Superior temporal gyrus (tissue), 1 donor: ENCODE results near the gene NECAB3.

ENCODE experiments used
- DNase-seq: peaks from one replicate; pipeline ENCODE4 v3.0.0-alpha.2; 2016; ENCODE audit errors: extremely low spot score

Gene NECAB3

DNA sequence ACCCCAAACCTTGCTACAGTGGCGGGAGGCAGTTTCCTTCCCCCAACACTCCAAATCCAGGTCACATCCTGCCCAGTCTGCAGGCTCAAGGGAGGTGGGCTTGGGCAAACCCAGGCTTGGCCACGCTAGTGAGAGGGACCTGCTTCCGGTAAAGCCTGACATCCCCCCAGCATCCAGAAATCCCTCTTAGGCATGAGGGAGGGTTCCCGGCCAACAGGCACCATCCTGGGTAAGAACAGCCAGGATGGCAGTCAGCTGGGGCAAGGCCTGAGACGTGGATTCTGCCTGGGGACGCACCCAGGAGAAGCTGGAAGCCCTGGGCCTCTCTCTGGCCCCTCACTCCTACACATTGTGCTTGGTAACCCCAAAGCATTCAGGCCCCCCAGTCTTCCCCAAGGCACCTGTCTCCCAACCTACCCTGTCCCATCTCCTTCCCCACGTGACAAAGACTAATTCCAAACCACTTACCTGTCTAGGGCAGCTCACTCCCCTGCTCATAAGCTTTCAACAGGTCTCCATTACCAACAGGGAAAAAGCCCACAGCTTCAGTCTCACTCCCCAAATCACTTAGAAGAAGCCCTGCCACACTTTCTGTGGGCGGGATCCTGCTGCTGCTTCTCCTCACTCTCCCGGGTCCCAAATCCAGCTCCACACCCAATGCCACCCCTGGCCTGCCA, 10.0 kb downstream of the NECAB3 start:
- peak; percentile 16 for DNase-seq

DNA sequence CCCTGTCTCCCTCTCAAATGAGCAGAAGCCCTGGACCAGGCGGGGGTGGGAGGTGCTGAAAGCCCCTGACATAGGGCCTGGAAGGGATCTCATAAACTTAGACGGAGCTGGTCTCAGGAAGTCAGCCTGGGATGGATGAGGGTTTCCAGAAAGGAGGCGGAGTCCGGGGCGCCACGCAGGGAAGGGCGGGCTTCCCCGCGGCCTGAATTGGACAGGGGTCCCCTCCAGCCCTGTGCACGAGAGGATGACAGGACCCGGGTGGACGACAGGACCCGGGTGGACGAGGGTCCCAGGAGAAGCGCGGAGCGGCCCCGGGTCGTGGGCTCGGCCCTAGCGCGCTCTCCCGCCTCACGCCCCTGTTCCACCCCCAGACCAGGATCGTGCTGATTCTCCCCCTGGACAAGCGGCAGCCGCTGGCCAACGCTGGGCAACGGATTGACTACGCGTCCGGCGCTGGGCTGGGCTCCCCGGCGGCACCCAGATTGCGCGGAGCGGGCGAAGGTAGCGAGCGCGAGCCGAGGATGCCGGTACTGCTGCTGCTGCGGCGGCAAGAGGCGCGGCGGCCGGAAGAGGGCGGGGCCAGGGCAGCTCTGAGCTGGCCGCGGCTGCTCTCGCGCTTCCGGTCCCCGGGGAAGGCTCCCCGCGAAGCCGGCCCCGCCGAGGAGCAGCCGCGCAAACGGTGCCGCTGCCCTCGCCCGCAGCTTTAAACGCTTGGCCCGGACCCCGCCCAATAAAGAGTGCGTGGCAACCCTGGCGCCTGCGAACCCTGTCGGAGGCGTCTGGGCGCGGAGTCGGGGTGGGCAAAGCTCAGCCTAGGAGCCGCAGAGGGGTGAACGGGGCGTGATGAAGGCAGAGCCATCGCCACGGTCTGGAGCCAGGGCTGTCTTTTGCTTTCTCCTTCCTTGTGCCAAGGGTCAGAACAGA, 10.8 kb downstream of the NECAB3 start:
- DNase-seq: peak; percentile 77

DNA sequence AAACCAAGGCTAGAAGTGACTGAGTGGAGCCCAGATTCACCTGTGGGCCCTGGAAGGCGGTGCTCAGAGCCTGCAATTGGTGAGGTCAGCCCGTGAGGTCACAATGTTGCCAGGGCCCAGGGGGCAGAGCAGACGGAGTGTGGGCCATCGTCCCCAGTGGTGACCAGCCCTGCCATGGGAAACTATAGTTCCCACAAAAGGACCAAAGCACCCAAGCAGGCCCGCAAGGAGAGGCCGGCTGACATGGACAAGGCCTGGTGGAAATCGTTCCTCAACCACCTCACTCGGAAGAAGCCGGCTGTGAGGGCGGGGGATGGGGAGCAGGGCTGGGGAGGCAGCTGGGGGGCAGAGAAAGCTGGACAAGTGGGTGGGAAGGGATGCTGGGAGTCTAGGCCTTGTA, 12.1 kb downstream of the NECAB3 start, which contains the start of gene C20orf144:
Gene C20orf144 (plus strand): TSS at position 156 of the 400 bp plus-strand sequence. CDS start 19 bp downstream, at position 175.
- no peak for DNase-seq

DNA sequence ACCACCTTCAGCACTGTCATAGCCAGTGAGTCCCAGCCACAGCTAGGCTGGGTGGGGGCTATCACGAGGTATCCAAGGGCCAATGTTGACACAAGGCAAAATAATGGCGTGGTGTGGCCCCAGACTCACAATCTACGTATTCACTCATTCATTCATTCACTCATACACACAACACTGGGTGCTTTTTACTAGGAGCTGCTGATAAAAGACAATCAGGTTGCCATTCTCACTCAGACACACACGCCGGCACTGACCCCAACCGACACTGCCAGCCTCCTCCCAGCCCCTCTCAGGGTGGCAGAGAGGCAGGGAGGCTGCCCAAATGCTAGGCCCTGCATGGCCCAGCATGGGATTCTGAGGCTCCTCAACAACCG, 13.6 kb downstream of the NECAB3 start:
- DNase-seq: no peak

DNA sequence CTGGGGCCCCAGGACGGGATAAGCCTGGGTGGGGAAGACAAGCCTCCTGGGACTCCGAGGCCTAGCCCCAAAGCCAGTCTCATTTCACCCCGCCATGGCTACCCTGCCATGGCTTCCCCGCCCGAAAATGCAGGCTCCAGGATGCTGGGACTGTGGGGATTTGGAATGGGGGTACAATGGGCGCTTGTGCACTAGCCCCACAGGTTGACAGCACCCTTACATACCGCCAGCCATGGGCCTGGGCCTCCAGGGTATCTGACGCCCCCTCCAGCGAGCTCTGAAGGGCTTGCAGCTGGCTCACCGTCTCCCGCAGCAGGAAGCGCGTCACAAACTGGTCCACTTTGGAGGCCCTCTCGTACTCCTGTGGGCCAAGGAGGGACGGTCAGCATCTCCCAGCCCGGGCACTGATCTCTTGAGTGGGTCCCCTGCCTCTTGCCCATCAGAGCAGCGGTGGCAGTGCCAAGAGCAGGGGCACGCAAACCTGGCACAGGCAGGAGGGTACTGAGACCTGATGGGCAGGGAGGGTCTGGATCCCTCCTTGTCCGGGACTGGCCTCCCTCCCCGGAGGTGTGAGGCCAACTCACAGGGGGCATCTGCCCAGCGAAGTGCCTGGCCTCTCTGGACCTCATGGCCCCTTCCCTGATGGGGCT, 14.1 kb downstream of the NECAB3 start:
- no peak for DNase-seq

DNA sequence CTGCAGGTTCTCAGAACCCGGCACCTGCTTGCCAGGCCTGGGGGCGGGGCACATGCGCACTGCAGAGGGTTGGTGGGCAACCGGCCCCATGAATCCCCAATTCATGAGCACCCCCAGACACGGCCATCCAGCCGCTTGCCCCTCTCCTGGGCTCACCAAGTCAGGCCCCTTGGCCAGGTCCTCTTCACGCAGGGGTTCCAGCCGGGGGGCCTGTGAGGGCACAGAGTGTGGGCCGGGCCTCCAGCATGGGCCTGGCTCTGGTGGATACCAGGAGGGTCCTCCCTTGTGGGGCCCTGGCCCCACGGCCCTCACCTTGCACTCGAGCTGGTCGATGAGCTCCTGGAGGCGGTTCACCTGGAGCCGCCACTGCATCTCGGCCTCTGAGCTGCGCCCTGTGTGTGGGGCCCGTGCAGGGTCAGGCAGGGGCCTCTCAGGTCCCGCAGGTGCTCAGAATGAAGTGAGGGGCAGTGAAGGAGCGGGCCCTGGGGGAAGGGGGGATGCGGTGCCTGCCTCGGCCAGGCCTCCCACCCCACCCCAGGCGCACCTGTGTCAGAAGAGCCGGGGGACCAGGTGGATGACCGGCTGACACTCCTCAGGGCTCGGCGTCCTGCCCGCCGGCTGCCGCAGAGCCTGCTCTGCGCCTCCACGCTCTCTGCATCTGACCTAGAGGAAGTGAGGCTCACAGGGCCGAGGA, 14.7 kb downstream of the NECAB3 start:
- DNase-seq: no peak

DNA sequence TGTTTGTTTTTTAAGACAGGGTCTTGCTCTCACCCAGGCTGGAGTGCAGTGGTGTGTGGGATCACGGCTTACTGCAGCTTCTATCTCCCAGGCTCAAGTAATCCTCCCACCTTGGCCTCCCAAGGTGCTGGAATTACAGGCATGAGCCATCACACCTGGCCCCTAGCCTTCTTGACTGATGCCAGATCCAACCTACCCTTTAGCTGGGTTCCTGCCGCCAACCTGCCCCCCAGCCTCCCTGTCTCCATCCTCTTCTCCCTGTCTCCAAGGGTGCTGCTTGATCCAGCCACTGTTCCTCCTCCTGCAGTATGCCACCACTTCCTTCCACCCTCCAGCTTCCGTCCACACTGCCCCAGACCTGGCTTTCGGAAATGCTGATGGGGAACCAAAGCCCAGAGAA, 15.3 kb downstream of the NECAB3 start:
- no peak for DNase-seq

DNA sequence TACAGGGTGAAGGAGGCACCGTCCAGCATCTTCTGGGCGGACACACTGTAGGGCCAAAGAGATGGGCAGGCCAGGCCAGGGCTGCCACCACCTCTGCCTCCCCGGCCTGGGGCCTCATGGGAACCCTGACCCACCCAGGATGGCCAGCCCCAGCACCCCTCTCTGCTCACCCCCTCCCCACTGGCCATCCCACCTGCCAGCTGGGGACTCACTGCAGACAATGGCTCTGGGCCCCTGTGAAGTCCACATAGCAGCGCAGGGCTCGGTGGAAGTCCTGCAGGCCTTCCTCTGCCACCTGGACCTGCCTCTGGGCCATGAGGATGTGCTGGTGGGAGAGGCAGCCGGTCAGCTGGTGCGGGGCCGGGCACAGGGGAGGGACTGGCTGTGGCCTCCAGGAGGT, 15.7 kb downstream of the NECAB3 start:
- DNase-seq: no peak

DNA sequence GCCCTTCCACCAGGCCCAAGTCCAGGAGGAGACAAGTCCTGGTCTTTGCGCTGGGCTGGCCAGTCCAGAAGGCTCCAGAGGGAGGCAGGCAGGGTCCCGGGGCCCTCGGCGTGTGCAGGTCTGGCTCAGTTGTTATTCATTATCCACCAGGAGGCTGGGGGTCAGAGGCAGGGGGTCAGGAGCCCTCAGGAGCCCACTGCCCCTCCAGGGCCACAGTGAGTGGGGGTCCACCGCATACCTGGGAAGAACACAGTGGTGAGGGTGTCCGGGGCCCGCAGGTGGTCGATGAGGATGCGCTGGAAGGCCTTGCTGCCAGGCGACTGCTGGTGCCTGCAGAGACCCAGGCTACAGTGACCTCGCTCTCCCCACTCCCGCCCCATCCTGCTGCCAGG, 16.5 kb downstream of the NECAB3 start:
- no peak for DNase-seq

DNA sequence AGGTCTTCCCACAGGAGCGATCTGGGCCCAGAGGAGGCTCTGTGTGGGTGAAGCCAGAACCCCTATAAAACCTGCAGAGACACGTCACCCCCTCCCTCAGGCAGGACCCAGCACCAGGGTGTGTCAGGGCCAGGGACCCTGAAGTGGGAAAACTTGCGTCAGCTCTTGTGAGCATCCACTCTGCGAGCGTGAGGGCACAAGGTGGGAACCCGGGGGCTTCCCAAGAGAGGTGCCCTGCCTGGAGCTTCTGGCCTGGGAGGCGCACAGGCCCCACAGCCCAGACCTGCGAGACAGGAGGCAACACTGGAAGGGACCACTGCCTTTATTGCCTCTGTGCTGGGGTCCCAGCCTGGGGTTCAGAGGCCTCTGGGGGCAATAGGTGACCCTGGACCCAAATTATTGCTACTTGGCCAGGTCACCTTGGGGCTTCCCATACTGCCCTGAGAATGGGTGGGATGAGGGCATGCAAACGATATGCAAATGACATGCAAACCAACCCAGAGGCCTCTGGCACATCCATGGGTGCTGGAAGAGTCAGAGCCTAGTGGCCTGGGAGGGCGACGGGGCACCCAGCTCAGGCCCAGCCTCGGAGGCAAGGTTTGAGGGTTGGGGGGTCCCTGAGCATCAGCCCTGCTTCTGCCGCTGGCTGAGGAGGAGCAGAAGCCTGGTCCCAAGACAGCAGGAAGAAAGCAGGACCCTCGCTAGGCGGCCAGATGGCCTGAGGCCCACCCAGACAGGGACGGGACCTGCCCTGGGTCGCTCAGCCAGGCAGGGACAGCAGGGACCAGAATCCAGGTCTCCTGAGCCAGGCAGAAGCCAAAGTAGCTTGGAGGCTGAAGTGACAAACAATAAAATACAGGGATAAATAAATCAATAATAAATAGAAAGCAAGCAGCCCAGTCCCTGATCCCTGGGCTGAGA, 17.2 kb downstream of the NECAB3 start:
- DNase-seq: no peak

DNA sequence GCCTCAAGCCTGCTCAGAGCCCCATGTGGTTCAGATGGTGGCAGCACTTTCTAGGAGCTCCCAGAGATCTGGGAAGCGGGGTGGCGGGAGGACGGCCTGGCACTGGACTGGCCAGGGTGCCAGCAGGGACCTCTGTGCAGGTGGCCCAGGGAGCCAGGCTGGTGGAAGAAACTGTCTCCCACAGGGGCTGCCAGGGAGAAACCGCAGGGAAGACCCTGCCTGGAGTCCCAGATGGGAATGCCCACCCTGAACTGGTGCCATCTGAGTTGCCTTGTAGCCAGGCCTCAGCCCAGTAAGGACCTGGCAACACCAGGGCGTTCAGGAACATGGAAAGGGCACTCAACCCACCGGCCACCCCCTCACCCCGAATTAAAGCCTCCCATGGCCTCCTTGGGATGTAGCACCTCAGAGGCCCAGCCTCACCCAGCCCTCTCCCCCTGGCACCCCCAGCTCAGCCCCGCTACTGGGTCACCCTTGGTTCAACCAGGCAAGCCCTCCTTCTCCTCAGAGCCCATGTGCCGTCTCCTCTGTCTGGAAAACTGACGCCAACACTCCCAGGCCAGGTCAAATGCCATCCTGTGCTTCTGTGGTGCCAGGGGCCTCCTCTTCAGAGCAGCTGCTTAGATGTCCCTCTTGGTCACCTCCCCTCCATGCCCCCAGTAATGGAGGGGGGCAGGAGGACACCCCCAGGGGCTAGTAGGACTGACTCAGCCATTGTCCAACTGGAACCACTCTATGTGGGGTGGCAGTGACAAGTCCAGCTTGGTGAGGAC, 18.0 kb downstream of the NECAB3 start:
- no peak for DNase-seq

DNA sequence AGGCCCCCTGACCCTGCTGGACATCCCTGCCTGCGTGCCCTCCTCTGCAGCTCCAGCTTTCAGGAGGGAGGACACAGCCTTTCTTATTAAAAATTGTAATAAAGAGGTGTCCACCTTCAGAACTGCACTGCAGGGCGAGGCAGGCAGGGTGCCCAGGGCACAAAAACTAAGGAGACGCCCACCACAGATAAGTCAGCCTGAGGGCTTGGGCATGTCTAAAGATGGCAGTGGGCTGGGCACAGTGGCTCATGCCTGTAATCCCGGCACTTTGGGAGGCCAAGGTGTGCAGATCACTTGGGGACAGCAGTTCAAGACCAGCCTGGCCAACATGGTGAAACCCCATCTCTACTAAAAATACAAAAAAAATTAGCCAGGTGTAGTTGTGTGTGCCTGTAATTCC, 19.1 kb downstream of the NECAB3 start:
- DNase-seq: no peak

DNA sequence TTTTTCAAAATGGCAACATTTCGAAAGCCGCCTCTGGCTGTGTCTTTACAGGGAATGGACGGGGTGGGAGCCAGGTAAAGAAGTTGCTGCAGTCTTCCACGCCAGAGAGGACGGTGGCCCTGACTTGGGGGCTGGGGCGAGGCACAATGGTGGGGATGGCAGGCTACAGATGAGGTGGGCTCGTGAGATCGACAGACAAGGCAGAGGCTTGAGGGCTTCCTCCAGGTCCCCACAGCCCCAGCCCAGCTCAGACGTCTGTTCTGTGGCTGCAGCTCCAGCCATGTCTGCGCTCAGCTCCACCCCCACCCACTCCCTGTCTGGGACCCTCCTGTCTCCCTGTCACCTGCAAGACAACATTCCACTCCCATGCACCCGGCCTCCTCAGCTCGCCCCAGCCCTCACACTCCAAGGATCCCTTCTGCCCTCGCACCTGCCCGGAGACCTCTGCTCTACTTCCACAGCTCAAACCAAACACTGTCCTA, 19.5 kb downstream of the NECAB3 start:
- DNase-seq: no peak

DNA sequence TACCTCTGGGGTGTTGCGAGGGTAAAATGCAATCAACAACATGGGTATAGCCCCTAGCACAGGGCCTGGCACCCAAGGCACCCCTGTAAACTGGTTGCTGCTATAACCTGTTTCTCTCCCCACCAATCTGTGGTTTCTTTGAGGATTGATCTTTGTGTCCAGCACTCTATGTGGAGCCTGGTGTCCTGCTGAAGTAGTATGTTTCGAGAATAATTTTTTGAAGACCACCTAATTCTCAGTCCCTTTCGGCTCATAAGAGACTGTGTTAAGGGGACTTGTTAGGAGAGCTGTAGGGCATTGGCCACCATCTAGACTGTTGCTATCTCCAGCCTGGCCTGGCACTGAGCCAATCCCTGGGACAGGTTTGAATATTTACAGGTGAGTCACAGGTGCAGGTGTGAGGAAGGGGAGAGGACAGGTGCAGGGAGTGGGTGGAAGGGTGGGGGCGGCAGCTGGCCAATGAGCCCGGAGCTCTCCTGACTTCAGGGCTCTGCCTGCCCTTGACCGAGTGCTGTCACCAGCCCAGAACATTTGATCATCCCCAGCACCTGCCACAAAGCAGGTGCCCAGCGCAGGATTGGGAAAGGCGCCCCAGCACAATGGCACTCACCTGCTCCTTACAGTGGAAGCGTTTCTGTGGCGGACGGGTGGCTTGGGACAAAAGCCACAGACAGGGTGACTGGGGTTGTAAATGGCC, 20.2 kb downstream of the NECAB3 start:
- DNase-seq: no peak

DNA sequence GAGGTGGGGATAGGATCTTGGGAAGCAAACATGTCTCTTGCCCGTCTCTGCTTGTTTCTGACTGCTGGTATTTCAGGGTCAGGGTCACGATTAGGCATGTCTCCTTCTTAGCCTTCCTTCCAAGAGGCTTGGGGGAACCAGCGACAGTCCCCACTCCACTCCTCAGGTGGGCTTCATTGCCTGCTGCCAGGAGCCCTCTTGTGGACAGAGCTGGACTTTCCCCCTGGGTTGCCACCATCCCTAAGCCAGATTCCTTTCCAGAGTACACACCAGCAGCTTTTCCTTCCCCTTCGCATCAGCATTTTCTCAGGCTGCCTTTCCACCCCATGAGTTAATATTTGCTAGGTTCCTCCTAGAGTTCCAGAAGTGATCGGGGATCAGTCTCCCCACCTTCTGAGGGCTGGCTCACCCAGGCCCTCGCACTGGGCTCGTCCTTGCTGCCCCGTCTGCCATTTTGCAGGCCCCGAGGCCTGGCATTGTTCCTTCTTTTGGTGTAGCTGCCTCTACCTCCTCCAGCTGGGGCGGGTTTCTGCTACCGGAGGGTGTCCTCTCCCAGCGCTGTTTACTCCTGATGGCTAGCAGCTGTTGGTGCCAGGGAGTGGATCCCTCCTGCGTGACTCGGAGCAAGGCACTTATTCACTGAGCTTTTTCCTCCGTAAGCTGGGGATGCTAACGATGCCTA, 20.9 kb downstream of the NECAB3 start:
- DNase-seq: peak; percentile 82

DNA sequence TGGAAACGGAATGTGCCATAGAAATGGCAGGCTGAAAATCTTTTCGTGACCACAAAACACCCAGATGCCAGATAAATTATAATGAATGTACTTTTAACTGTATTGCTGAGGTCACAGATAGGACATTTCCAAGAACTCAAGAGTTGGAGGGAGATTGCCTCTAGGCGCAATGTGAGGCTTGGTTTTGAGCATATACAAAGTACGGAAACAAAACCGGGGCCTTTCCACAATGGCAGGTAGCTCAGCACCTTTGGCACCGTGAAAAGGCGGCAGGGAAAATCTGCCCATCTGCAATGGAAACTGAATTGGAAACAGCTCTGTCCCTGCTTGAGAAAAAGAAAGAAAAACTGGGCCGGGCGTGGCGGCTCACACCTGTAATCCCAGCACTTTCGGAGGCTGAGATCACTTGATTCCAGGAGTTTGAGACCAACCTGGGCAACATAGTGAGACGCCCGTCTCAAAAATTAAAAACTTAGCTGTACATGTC, 22.6 kb downstream of the NECAB3 start:
- no peak for DNase-seq

DNA sequence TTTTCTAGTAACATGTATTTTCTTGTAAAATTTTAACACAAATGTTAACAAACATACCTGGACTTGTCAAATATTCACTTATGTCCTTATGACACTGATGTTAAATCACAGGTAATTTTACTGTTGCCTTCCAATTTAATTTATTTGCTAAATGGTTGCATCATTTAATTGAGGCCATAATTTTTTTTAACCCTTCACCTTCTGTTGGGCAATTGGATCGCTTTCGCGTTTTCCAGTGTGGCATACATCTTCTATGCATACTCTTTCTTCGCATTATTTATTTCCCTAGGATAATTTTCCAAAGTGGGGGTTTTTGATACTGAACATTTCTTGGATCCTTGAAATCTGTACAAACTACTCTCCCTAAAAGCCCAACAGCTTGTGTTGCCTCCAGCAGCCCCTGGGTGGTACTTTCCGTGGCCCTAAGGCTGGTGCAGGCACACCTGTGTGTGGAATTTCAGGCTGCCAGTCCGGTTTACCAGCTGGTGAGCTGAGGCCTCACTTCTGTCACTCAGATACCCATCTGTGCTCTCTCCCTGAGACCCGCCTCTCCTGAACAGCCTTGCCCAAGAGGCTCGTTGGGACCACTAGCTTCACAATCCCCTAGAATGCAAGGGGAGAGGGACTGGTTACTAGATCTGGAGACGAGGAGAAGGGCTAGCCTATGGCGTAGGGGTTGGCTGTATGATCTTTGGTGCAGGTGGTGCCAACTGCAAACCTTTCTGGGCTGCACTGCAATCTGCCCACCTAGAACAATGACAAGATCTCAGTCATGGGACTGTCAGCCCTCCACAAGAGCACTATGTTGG, 23.3 kb downstream of the NECAB3 start:
- no peak for DNase-seq
